Activated T-cell treated with anti-CD3 and anti-CD28 coated beads, Interleukin-2, amount 50 U/mL, for 72 hours (primary cell): Measurements from ENCODE around the gene PRKN. TPM values are rescaled to one million over a fixed set of nuclear protein-coding genes. Genes with fewer than 3 reads are reported as not detected.

Source experiments
- ATAC-seq, 2 donors: fragments of 150-1000 bp; cut with Tn5 transposase; replicated peaks in 1 of 2; 2 replicates each; pipeline ENCODE4 v1.10.0; 2021; ENCODE audit warnings: moderate library complexity in 2 of 2, mild to moderate bottlenecking in 1 of 2
- DNase-seq, 2 donors: peaks; one replicate each; pipeline ENCODE4 v3.0.0; 2021 to 2022; ENCODE audit warnings: mixed read lengths in 1 of 2
- H3K27ac Mint-ChIP-seq: one replicate; pipeline ENCODE4 v1.8.0; 2022; ENCODE audit warnings: mild to moderate bottlenecking, moderate library complexity, mixed read lengths
- H3K27me3 Mint-ChIP-seq: one replicate; pipeline ENCODE4 v1.8.0; 2022; ENCODE audit warnings: low read depth, mixed read lengths
- H3K36me3 Mint-ChIP-seq, 2 donors: one replicate each; pipeline ENCODE4 v1.8.0; 2022; ENCODE audit warnings: mixed read lengths in 2 of 2, mild to moderate bottlenecking in 1 of 2; ENCODE audit not compliant: insufficient read depth in 2 of 2
- H3K4me1 Mint-ChIP-seq: one replicate; pipeline ENCODE4 v1.8.0; 2022; ENCODE audit warnings: low read depth, mixed read lengths
- H3K4me3 Mint-ChIP-seq, 2 donors: one replicate each; pipeline ENCODE4 v1.8.0; 2022; ENCODE audit warnings: mild to moderate bottlenecking in 2 of 2, mixed read lengths in 2 of 2, moderate library complexity in 2 of 2
- H3K9me3 Mint-ChIP-seq, 2 donors: one replicate each; pipeline ENCODE4 v1.8.0; 2022; ENCODE audit warnings: mixed read lengths in 2 of 2
- total RNA-seq, 2 donors: library from RNA; stranded (reverse); gene quantifications; one replicate each; pipeline ENCODE4 v1.2.3, GENCODE V29; 2022

Gene PRKN
- total RNA-seq, 2 donors from 2014 or later, result 2.5 to 2.8 TPM

GRCh38 chr6:162644153-162644552 lies 83.4 kb downstream of the PRKN start:
- DNase-seq (no peak), ATAC-seq (no peak)
- Mint-ChIP-seq H3K9me3 (no peaks in the 10 kb centered on the region), H3K27ac (no peak overlapping the region), H3K36me3 (no peaks in the 10 kb centered on the region), H3K4me3 (no peak overlapping the region), H3K27me3 (no peaks in the 10 kb centered on the region), H3K4me1 (no peaks in the 10 kb centered on the region)

GRCh38 chr6:162640756-162641155 lies 86.8 kb downstream of the PRKN start:
- H3K4me1 Mint-ChIP-seq, result no peaks in the 10 kb centered on the region
- no peaks in the 10 kb centered on the region for H3K27me3 Mint-ChIP-seq
- peaks cover 0 to 2% of the 10 kb centered on the region in 2 donors for H3K9me3 Mint-ChIP-seq
- no peak for ATAC-seq
- DNase-seq, result no peak
- H3K4me3 Mint-ChIP-seq, result no peak overlapping the region
- H3K27ac Mint-ChIP-seq, result no peak overlapping the region
- H3K36me3 Mint-ChIP-seq, result no peaks in the 10 kb centered on the region

- Mint-ChIP-seq H3K4me1 (no peaks in the 10 kb centered on the region), H3K36me3 (no peaks in the 10 kb centered on the region), H3K4me3 (no peak overlapping the region), H3K27ac (no peak overlapping the region), H3K9me3 (peaks cover 0 to 2% of the 10 kb centered on the region in 2 donors), H3K27me3 (no peaks in the 10 kb centered on the region)
- DNase-seq (no peak), ATAC-seq (no peak)
These were observed 87.6 kb downstream of the PRKN start for GRCh38 chr6:162639951-162640350.

DNA sequence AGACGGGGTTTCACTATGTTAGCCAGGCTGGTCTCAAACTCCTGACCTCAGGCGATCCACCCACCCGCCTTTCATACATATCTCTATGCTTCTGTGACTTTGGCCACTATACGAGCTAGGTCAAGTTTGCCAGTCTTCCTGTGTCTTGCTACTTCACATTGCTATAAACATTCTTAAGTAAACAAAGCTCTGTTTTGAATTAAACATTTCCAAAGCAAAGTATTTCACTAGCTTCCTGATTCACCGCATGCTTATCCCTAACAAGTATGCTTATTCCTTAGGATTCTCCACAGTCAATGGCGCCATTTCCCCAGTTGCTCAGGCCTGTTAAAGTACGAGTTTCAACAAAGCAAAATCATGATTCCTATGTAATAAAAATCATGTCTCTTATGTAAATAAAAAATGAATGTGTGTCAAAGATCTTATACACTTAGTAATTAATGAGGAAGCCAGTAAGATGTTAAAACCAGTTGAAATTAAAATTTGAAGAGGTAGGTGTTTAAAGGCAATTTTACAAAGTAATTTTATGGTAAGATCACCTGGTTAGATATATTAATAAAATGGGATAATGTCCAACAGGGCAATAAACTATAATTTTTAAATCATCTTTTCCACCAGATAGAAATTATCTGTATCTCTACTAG lies 88.5 kb downstream of the PRKN start:
- no peaks in the 10 kb centered on the region for H3K27me3 Mint-ChIP-seq
- no peak for DNase-seq
- H3K27ac Mint-ChIP-seq, result no peak overlapping the region
- peaks cover 2% of the 10 kb centered on the region in 2 donors for H3K9me3 Mint-ChIP-seq
- no peak overlapping the region for H3K4me3 Mint-ChIP-seq
- H3K36me3 Mint-ChIP-seq, result no peaks in the 10 kb centered on the region
- ATAC-seq, result no peak
- no peaks in the 10 kb centered on the region for H3K4me1 Mint-ChIP-seq

DNA sequence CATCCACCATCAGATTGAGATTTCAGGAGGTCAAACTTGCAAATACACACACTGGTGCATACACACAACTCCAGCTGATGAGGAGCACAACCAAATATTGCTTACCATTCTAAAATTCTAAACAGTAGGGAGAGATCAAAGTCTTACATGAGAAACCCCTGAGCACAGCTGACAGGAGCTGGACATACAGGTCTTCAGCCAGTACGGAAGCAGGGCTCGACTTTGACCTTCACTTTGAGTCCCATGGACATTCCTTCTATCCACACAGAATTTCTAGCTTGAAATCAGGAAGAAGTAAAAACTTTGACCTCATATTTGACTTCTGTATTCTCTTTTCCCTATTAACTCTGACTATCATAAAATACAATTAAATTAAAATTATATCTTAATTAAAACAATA lies 90.2 kb downstream of the PRKN start:
- no peak overlapping the region for H3K27ac Mint-ChIP-seq
- no peaks in the 10 kb centered on the region for H3K4me1 Mint-ChIP-seq
- H3K4me3 Mint-ChIP-seq, result no peak overlapping the region
- no peaks in the 10 kb centered on the region for H3K27me3 Mint-ChIP-seq
- H3K36me3 Mint-ChIP-seq, result no peaks in the 10 kb centered on the region
- no peak for ATAC-seq
- no peak for DNase-seq
- peaks cover 2% of the 10 kb centered on the region in 2 donors for H3K9me3 Mint-ChIP-seq

DNA sequence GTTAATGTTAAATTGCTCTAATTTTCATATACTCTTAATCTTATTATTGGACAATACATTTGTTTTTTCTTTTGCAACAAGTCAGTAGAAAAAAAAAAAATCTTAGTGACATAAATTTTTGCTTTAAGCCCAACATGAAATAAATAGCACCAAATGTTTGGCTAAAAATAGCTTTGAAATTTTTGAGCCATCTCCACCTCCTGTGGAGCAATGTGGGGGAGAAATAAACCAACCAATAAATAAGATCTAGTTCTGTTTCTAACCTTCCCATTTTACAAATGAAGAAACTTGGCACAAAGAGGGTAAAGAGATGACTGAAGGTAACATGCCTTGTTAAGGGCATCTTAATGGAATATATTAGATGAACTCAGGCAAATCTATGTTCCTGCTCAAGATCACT lies 91.4 kb downstream of the PRKN start:
- Mint-ChIP-seq H3K9me3 (peaks cover 2 to 4% of the 10 kb centered on the region in 2 donors), H3K27me3 (no peaks in the 10 kb centered on the region), H3K4me1 (no peaks in the 10 kb centered on the region), H3K27ac (no peak overlapping the region), H3K36me3 (no peaks in the 10 kb centered on the region), H3K4me3 (no peak overlapping the region)
- no peak for ATAC-seq
- DNase-seq, result no peak

DNA sequence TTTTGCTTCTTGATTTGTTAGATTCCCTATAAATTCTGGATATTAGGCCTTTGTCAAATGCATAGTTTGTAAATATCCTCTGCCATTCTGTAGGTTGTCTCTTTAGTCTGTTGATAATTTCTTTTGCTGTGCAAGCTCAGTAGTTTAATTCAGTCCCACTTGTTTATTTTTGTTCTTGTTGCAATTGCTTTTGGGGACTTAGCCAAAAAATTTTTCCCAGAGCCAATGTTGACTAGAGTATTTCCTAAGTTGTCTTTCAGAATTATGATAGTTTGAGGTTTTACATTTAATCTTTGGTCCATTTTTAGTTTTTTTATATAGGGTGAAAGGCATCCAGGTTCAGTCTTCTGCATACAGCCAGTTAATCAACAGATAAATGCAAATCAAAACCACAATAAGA lies 96.0 kb downstream of the PRKN start:
- ATAC-seq (no peak), DNase-seq (no peak)
- Mint-ChIP-seq H3K36me3 (peaks cover 0 to 3% of the 10 kb centered on the region in 2 donors), H3K9me3 (peaks cover 4 to 6% of the 10 kb centered on the region in 2 donors), H3K27ac (no peak overlapping the region), H3K27me3 (no peaks in the 10 kb centered on the region), H3K4me1 (no peaks in the 10 kb centered on the region), H3K4me3 (no peak overlapping the region)

DNA sequence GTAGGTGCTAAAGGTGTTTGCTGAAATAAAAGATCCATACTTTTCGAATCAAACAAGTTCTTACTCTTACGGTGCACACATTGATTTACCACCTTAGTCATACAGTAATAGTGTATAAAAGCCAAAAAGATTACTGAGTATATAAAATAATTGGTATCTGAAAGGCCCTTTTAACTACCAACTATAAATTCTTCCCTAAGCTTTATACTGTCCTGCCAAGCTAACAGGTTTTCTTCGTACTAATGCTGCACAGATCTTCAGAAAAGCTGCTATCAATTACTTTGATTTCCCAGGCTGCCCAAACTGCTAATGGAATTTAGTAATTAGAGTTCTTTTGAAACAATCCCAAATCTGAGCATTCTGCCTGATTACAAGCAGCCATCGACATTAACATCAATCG lies 97.5 kb downstream of the PRKN start:
- H3K4me3 Mint-ChIP-seq, result no peak overlapping the region
- DNase-seq (no peak), ATAC-seq (no peak)
- peaks cover 4 to 6% of the 10 kb centered on the region in 2 donors for H3K9me3 Mint-ChIP-seq
- no peaks in the 10 kb centered on the region for H3K4me1 Mint-ChIP-seq
- H3K36me3 Mint-ChIP-seq, result peaks cover 0 to 3% of the 10 kb centered on the region in 2 donors
- no peaks in the 10 kb centered on the region for H3K27me3 Mint-ChIP-seq
- H3K27ac Mint-ChIP-seq, result no peak overlapping the region

GRCh38 chr6:162627825-162628224 lies 99.7 kb downstream of the PRKN start:
- DNase-seq (no peak), ATAC-seq (no peak)
- Mint-ChIP-seq H3K36me3 (peaks cover under 1 to 3% of the 10 kb centered on the region in 2 donors), H3K27ac (no peak overlapping the region), H3K4me1 (no peaks in the 10 kb centered on the region), H3K4me3 (no peak overlapping the region), H3K9me3 (peaks cover 2 to 6% of the 10 kb centered on the region in 2 donors), H3K27me3 (no peaks in the 10 kb centered on the region)

GRCh38 chr6:162627362-162627761 lies 100.2 kb downstream of the PRKN start:
- H3K9me3 Mint-ChIP-seq, result peaks cover 2 to 6% of the 10 kb centered on the region in 2 donors
- ATAC-seq (no peak), DNase-seq (no peak)
- peaks cover 2 to 3% of the 10 kb centered on the region in 2 donors for H3K36me3 Mint-ChIP-seq
- H3K27me3 Mint-ChIP-seq, result no peaks in the 10 kb centered on the region
- no peaks in the 10 kb centered on the region for H3K4me1 Mint-ChIP-seq
- H3K4me3 Mint-ChIP-seq, result no peak overlapping the region
- no peak overlapping the region for H3K27ac Mint-ChIP-seq

DNA sequence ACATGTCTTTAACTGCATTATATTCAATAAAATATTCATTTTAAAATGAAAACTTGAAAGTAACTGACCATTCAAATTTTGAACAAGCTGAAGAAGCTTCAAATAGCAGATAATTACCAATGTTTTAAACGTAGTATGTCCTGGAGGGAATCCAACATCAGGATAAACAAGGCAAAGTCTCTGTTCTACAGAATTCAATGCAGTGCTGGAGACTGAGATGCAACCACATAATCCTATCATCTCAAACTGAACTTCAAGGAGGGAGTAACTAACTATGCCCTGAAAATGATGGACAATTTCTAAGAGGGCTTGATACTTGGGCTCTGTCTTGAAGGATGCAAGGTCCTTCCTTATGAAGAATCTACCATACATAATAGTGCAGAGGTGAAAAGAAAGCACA lies 100.7 kb downstream of the PRKN start:
- ATAC-seq, result no peak
- Mint-ChIP-seq H3K9me3 (peaks cover 0 to 6% of the 10 kb centered on the region in 2 donors), H3K27me3 (no peaks in the 10 kb centered on the region), H3K27ac (no peak overlapping the region), H3K4me3 (no peak overlapping the region), H3K4me1 (no peaks in the 10 kb centered on the region), H3K36me3 (peaks cover 2 to 3% of the 10 kb centered on the region in 2 donors)
- DNase-seq, result no peak

- ATAC-seq, result no peak
- H3K4me1 Mint-ChIP-seq, result peaks cover 5% of the 10 kb centered on the region
- H3K36me3 Mint-ChIP-seq, result peaks cover 2 to 3% of the 10 kb centered on the region in 2 donors
- H3K9me3 Mint-ChIP-seq, result peaks cover 0 to 6% of the 10 kb centered on the region in 2 donors
- DNase-seq, result no peak
- no peaks in the 10 kb centered on the region for H3K27me3 Mint-ChIP-seq
- H3K27ac Mint-ChIP-seq, result no peak overlapping the region
- no peak overlapping the region for H3K4me3 Mint-ChIP-seq
These were observed 101.6 kb downstream of the PRKN start for GRCh38 chr6:162625846-162626540.

GRCh38 chr6:162622572-162622971 lies 105.0 kb downstream of the PRKN start:
- H3K27ac Mint-ChIP-seq, result no peak overlapping the region
- H3K4me3 Mint-ChIP-seq, result no peak overlapping the region

More at GRCh38 chr6:162622572-162622971, 105.0 kb downstream of the PRKN start:
- Mint-ChIP-seq H3K36me3 (peaks cover 0 to 2% of the 10 kb centered on the region in 2 donors), H3K9me3 (peaks cover 0 to 2% of the 10 kb centered on the region in 2 donors), H3K27me3 (no peaks in the 10 kb centered on the region), H3K4me1 (peaks cover 6% of the 10 kb centered on the region)
- DNase-seq (no peak), ATAC-seq (no peak)
